ENCODE measurements around the gene GPR37.

DNA sequence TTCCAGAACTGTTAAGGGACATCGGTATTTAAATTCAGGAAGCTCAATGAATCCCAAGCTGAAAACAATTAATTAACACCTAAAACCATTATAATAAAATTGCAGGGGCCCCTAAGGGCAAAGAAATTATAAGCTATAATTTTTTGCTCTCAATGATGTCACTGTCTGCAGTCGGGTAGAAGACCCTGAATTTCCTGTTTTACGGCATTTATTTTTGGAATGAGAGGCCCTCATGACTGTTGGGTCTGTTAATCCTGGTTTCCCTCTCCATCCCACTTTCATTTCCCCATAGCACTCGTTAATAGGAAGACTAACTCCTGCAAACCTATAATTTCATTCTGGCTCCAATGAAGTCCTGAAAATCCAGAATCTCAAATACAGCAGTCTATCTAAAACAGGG lies 25.8 kb upstream of the GPR37 start:
- TF ChIP-seq, protein P1, sequence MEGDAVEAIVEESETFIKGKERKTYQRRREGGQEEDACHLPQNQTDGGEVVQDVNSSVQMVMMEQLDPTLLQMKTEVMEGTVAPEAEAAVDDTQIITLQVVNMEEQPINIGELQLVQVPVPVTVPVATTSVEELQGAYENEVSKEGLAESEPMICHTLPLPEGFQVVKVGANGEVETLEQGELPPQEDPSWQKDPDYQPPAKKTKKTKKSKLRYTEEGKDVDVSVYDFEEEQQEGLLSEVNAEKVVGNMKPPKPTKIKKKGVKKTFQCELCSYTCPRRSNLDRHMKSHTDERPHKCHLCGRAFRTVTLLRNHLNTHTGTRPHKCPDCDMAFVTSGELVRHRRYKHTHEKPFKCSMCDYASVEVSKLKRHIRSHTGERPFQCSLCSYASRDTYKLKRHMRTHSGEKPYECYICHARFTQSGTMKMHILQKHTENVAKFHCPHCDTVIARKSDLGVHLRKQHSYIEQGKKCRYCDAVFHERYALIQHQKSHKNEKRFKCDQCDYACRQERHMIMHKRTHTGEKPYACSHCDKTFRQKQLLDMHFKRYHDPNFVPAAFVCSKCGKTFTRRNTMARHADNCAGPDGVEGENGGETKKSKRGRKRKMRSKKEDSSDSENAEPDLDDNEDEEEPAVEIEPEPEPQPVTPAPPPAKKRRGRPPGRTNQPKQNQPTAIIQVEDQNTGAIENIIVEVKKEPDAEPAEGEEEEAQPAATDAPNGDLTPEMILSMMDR (IDR thresholded peaks at IDR 0.05): no peak
- no peak for TF ChIP-seq POLR2A (IDR thresholded peaks at IDR 0.05)

Data from right lobe of liver (tissue), 4 donors.